RWPE2 (cell line): ENCODE measurements around the gene MAN2B2.

Experiments
- ATAC-seq: fragments of 200-7000 bp; cut with Tn5 transposase; 3 replicates; pipeline ENCODE4 v1.9.1; 2021; ENCODE audit warnings: low read depth
- DNase-seq: peaks from one replicate; pipeline ENCODE4 v3.0.0-alpha.2; 2020; ENCODE audit warnings: low spot score
- H3K27ac ChIP-seq: fragments of 450-650 bp; 2 replicates; pipeline ENCODE4 v1.5.1; 2017; ENCODE audit warnings: mild to moderate bottlenecking; ENCODE audit not compliant: poor library complexity, severe bottlenecking
- H3K27me3 ChIP-seq: fragments of 250-450 bp; sonication (Bioruptor Pico); 2 replicates; pipeline ENCODE4 v1.5.1; 2021; ENCODE audit warnings: mild to moderate bottlenecking, moderate library complexity; ENCODE audit not compliant: insufficient read depth, poor library complexity, severe bottlenecking
- H3K36me3 ChIP-seq: fragments of 250-450 bp; sonication (Bioruptor Pico); 2 replicates; pipeline ENCODE4 v1.5.1; 2020; ENCODE audit warnings: low read depth, mild to moderate bottlenecking, moderate library complexity
- H3K4me1 ChIP-seq: fragments of 250-450 bp; sonication (Bioruptor Pico); 2 replicates; pipeline ENCODE4 v1.5.1; 2021; ENCODE audit warnings: mild to moderate bottlenecking, moderate library complexity; ENCODE audit not compliant: insufficient read depth, poor library complexity, severe bottlenecking
- H3K4me3 ChIP-seq: fragments of 250-450 bp; sonication (Bioruptor Pico); 2 replicates; pipeline ENCODE4 v1.5.1; 2021; ENCODE audit warnings: mild to moderate bottlenecking, moderate library complexity; ENCODE audit not compliant: severe bottlenecking
- H3K9me3 ChIP-seq: fragments of 250-450 bp; sonication (Bioruptor Pico); 2 replicates; pipeline ENCODE4 v1.5.1; 2021; ENCODE audit warnings: mild to moderate bottlenecking, moderate library complexity; ENCODE audit not compliant: severe bottlenecking
- TF ChIP-seq, protein P1 (sequence below): fragments of 450-650 bp; IDR thresholded peaks from one replicate; pipeline ENCODE4 v1.5.1; 2017; ENCODE audit warnings: mild to moderate bottlenecking, moderate library complexity; ENCODE audit not compliant: poor library complexity, severe bottlenecking

Gene MAN2B2

DNA sequence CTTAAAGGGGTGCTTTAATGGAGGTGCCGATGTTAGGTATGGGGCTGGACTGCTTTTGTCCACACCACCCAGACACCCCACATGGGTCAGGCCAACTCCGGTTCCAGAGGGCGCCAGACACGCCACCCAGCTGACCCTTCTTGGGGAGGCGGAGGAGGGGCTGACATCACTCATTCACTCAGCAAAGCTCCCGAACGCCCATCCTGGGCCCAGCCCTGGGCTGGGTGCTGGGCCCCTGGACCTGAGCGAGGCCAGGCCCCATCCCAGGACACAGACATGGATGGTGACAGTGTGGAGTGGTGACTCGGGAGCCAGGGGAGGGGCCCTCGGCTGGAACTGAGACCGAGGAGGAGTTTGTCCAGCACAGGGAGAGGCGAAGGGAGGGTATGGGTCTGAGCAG, 28.1 kb downstream of the MAN2B2 start:
- no peaks in the 10 kb centered on the region for H3K36me3 ChIP-seq
- TF ChIP-seq, protein P1, sequence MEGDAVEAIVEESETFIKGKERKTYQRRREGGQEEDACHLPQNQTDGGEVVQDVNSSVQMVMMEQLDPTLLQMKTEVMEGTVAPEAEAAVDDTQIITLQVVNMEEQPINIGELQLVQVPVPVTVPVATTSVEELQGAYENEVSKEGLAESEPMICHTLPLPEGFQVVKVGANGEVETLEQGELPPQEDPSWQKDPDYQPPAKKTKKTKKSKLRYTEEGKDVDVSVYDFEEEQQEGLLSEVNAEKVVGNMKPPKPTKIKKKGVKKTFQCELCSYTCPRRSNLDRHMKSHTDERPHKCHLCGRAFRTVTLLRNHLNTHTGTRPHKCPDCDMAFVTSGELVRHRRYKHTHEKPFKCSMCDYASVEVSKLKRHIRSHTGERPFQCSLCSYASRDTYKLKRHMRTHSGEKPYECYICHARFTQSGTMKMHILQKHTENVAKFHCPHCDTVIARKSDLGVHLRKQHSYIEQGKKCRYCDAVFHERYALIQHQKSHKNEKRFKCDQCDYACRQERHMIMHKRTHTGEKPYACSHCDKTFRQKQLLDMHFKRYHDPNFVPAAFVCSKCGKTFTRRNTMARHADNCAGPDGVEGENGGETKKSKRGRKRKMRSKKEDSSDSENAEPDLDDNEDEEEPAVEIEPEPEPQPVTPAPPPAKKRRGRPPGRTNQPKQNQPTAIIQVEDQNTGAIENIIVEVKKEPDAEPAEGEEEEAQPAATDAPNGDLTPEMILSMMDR, result no peak
- ATAC-seq (no peak), DNase-seq (no peak)
- no peak overlapping the region for H3K4me3 ChIP-seq
- H3K27ac ChIP-seq, result no peak overlapping the region
- no peaks in the 10 kb centered on the region for H3K4me1 ChIP-seq
- H3K27me3 ChIP-seq, result no peaks in the 10 kb centered on the region
- H3K9me3 ChIP-seq, result no peaks in the 10 kb centered on the region

DNA sequence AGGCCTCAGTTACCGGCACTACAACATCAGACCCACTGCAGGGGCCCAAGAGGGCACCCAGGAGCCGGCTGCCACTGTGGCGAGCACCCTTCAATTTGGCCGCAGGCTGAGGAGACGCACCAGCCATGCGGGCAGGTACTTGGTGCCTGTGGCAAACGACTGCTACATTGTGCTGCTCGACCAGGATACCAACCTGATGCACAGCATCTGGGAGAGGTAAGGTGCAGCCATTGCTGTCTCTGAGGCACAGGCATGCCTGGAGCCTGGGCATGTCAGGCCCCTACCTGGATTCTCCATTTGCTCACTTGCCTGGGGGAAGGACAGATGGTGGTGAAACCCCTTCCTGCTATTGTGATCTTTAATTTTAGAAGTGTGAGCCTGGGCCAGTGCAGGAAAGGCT, 30.1 kb downstream of the MAN2B2 start:
- Histone ChIP-seq H3K4me3 (no peak overlapping the region), H3K27ac (no peak overlapping the region), H3K36me3 (no peaks in the 10 kb centered on the region), H3K4me1 (no peaks in the 10 kb centered on the region), H3K27me3 (no peaks in the 10 kb centered on the region), H3K9me3 (no peaks in the 10 kb centered on the region)
- no peak for DNase-seq
- TF ChIP-seq, protein P1, result no peak
- no peak for ATAC-seq

DNA sequence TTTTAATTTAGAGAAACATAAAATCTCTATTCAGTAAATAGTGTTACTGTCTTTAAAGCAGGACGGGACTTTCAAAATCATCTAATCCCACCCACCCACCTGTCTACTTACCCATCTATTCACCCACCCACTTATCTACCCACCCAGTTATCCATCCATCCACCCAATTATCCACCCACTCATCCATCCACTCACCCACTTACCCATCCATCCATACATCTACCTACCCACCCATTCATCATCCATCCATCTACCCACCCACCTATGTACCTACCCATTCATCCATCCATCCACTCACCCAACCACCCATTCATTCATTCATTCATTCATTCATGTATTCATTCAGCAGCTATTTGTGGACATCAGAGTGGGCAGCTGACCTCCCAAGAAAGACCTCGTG, 30.6 kb downstream of the MAN2B2 start:
- no peaks in the 10 kb centered on the region for H3K9me3 ChIP-seq
- H3K27ac ChIP-seq, result no peak overlapping the region
- no peaks in the 10 kb centered on the region for H3K27me3 ChIP-seq
- no peaks in the 10 kb centered on the region for H3K4me1 ChIP-seq
- ATAC-seq, result no peak
- TF ChIP-seq, protein P1, result no peak
- DNase-seq, result no peak
- no peak overlapping the region for H3K4me3 ChIP-seq
- no peaks in the 10 kb centered on the region for H3K36me3 ChIP-seq

DNA sequence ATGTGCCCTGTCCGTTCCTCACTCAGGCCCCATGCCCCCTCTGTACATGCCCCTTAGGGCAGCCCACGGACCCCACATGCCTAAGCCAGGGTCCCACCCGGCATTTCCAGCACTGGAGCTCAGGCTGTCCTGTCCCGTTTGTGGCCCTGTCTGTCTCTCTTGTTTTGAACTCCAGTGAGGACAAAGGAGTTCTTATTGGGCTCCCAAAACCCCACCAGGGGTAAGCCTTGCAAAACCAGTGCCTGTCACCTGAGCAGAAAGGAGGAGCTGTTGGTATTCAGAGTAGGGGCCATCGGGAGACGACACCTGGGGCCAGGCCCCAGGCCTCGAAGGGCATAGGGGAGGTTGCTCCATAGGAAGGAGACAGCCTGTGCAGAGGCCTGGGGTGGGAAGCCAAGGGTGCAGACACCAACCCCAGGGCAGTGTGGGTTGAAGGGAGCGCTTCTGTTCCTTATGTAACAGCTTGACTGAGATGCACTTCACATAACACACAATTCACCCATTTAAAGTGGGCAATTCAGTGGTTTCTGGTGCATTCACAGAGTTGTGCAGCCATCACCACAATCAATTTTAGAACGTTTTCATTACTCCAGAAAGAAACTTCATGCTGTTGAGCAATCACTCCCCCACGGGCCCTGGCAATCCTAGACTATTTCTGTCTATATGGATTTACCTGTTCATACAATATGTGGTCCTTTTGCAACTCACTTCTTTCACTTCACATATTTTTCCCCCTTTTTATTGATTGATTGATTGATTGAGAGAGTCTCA, 31.7 kb downstream of the MAN2B2 start:
- H3K27me3 ChIP-seq, result no peaks in the 10 kb centered on the region
- H3K9me3 ChIP-seq, result no peaks in the 10 kb centered on the region
- H3K4me3 ChIP-seq, result no peak overlapping the region
- no peaks in the 10 kb centered on the region for H3K36me3 ChIP-seq
- TF ChIP-seq, protein P1, result no peak
- no peak for DNase-seq
- ATAC-seq, result no peak
- no peaks in the 10 kb centered on the region for H3K4me1 ChIP-seq
- H3K27ac ChIP-seq, result no peak overlapping the region

DNA sequence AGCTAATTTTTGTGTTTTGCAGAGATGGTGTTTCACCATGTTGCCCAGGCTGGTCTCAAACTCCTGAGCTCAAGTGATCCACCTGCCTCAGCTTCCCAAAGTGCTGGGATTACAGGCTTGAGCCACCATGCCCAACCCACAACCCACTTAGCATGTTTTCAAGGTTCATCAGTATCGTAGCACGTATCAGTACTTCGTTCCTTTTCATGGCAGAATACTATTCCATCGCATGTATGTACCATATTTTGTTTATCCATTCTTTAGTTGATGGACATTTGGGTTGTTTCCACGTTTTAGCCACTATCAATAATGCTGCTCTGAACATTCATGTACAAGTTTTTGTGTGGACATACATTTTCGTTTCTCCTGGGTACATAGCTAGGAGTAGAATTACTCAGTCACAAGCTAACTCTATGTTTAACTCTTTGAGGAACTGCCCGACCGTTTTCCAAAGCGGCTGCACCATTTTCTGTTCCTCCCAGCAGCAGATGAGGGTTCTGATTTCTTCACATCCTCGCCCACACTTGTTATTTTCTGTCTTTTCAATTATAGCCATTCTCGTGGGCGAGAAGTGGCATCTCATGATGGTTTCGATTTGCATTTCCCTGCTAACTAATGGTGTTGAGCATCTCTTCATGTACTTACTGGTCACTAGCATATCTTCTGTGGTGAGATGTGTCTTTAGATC, 32.5 kb downstream of the MAN2B2 start:
- TF ChIP-seq, protein P1, result no peak
- Histone ChIP-seq H3K27me3 (no peaks in the 10 kb centered on the region), H3K4me1 (no peaks in the 10 kb centered on the region), H3K36me3 (no peaks in the 10 kb centered on the region), H3K27ac (no peak overlapping the region), H3K9me3 (no peaks in the 10 kb centered on the region), H3K4me3 (no peak overlapping the region)
- ATAC-seq (no peak), DNase-seq (no peak)
